Activated naive CD8-positive, alpha-beta T cell treated with anti-CD3 and anti-CD28 coated beads, Interleukin-2, amount 10 ng/mL, durations not matched to agents 7 days and 5 days (primary cell): ENCODE results near the gene RIPOR2. TPM values are rescaled to one million over a fixed set of nuclear protein-coding genes. Genes with fewer than 3 reads are reported as not detected.
A peak's percentile ranks its signal among the peaks of the same experiment; 100 is the strongest.

Experiments
- ATAC-seq: fragments of 150-1000 bp; cut with Tn5 transposase; one replicate; pipeline ENCODE4 v1.10.0; 2021; ENCODE audit warnings: low read depth, moderate library complexity
- POLR2A ChIA-PET: fragments of 350-600 bp; sonication (Branson Sonifier 250); formaldehyde crosslinking; loops from one replicate; lab custom pipeline; 2021; ENCODE audit warnings: antibody characterized with exemption; lab: Charles Lee
- DNase-seq: peaks from one replicate; pipeline ENCODE4 v3.0.0; 2021
- H3K27ac Mint-ChIP-seq: one replicate; pipeline ENCODE4 v1.8.0; 2022; ENCODE audit warnings: mild to moderate bottlenecking, mixed read lengths
- H3K27me3 Mint-ChIP-seq: one replicate; pipeline ENCODE4 v1.8.0; 2022; ENCODE audit warnings: mild to moderate bottlenecking, moderate library complexity, mixed read lengths
- H3K36me3 Mint-ChIP-seq: one replicate; pipeline ENCODE4 v1.8.0; 2021; ENCODE audit warnings: mild to moderate bottlenecking, mixed read lengths
- H3K4me1 Mint-ChIP-seq: one replicate; pipeline ENCODE4 v1.8.0; 2021; ENCODE audit warnings: mixed read lengths
- H3K4me3 Mint-ChIP-seq: one replicate; pipeline ENCODE4 v1.8.0; 2022; ENCODE audit warnings: mild to moderate bottlenecking, moderate library complexity, mixed read lengths
- H3K9me3 Mint-ChIP-seq: one replicate; pipeline ENCODE4 v1.8.0; 2021; ENCODE audit warnings: mixed read lengths
- total RNA-seq, 2 experiments: library from RNA; stranded (reverse); gene quantifications; one replicate each; pipeline ENCODE4 v1.2.3, GENCODE V29; 2021

Gene RIPOR2
- total RNA-seq, 2 experiments from 2014 or later = 181 to 195 TPM

GRCh38 chr6:24906314-24906713, 29.4 kb downstream of the RIPOR2 start:
- ATAC-seq (no peak), DNase-seq (no peak)
- peaks cover 2% of the 10 kb centered on the region for H3K9me3 Mint-ChIP-seq
- peaks cover 64% of the 10 kb centered on the region for H3K36me3 Mint-ChIP-seq
- POLR2A ChIA-PET = no interaction called here
- peaks cover 68% of the 10 kb centered on the region for H3K4me1 Mint-ChIP-seq
- peak overlapping the region; percentile 51 for H3K27ac Mint-ChIP-seq
- no peak overlapping the region for H3K4me3 Mint-ChIP-seq
- no peaks in the 10 kb centered on the region for H3K27me3 Mint-ChIP-seq

- H3K9me3 Mint-ChIP-seq = peaks cover 2% of the 10 kb centered on the region
- no peak overlapping the region for H3K27ac Mint-ChIP-seq
- ATAC-seq (no peak), DNase-seq (no peak)
- peaks cover 61% of the 10 kb centered on the region for H3K36me3 Mint-ChIP-seq
- H3K4me3 Mint-ChIP-seq = no peak overlapping the region
- no peaks in the 10 kb centered on the region for H3K27me3 Mint-ChIP-seq
- POLR2A ChIA-PET = interaction anchor here (1.0 kb wide), 1 partner anchor 13 kb away, joined by 3 read pairs; no protein-coding TSS in a partner anchor
- peaks cover 71% of the 10 kb centered on the region for H3K4me1 Mint-ChIP-seq
Observed at GRCh38 chr6:24905483-24905882, 30.3 kb downstream of the RIPOR2 start.

GRCh38 chr6:24903681-24904080, 32.1 kb downstream of the RIPOR2 start:
- Mint-ChIP-seq H3K4me3 (no peak overlapping the region), H3K27ac (no peak overlapping the region), H3K9me3 (peaks cover 2% of the 10 kb centered on the region), H3K27me3 (no peaks in the 10 kb centered on the region), H3K36me3 (peaks cover 60% of the 10 kb centered on the region), H3K4me1 (peaks cover 71% of the 10 kb centered on the region)
- POLR2A ChIA-PET = no interaction called here
- ATAC-seq = no peak
- no peak for DNase-seq

GRCh38 chr6:24902782-24903181, 33.0 kb downstream of the RIPOR2 start:
- H3K27me3 Mint-ChIP-seq = no peaks in the 10 kb centered on the region
- POLR2A ChIA-PET = interaction anchor here (0.7 kb wide), 2 partner anchors 11 to 104 kb away, joined by 3 to 5 read pairs; no protein-coding TSS in a partner anchor
- DNase-seq = no peak
- peaks cover 2% of the 10 kb centered on the region for H3K9me3 Mint-ChIP-seq
- H3K4me1 Mint-ChIP-seq = peaks cover 71% of the 10 kb centered on the region
- H3K27ac Mint-ChIP-seq = peak overlapping the region; percentile 74
- no peak for ATAC-seq
- peak overlapping the region; percentile 54 for H3K4me3 Mint-ChIP-seq
- peaks cover 63% of the 10 kb centered on the region for H3K36me3 Mint-ChIP-seq

GRCh38 chr6:24901698-24902328, 33.9 kb downstream of the RIPOR2 start:
- peaks cover 65% of the 10 kb centered on the region for H3K4me1 Mint-ChIP-seq
- POLR2A ChIA-PET = interaction anchor here (0.7 kb wide), 2 partner anchors 12 to 105 kb away, joined by 3 to 5 read pairs; no protein-coding TSS in a partner anchor
- H3K4me3 Mint-ChIP-seq = peak overlapping the region; percentile 54
- no peaks in the 10 kb centered on the region for H3K27me3 Mint-ChIP-seq
- peaks cover 2% of the 10 kb centered on the region for H3K9me3 Mint-ChIP-seq
- DNase-seq = no peak
- peaks cover 55% of the 10 kb centered on the region for H3K36me3 Mint-ChIP-seq
- peak overlapping the region; percentile 74 for H3K27ac Mint-ChIP-seq
- ATAC-seq = peak; percentile 20

- H3K36me3 Mint-ChIP-seq = peaks cover 54% of the 10 kb centered on the region
Observed at GRCh38 chr6:24900917-24901697, 34.7 kb downstream of the RIPOR2 start.

GRCh38 chr6:24899997-24900325, 35.8 kb downstream of the RIPOR2 start:
- peak overlapping the region; percentile 88 for H3K27ac Mint-ChIP-seq
- POLR2A ChIA-PET = interaction anchor here (0.8 to 1.6 kb wide), 13 partner anchors 9 to 95 kb away, joined by 3 to 7 read pairs (median 3); partner anchors contain the start of gene RIPOR2
- peak; percentile 57 for ATAC-seq
- peaks cover 44% of the 10 kb centered on the region for H3K36me3 Mint-ChIP-seq
- peak overlapping the region; percentile 63 for H3K4me3 Mint-ChIP-seq
- peaks cover 2% of the 10 kb centered on the region for H3K9me3 Mint-ChIP-seq
- no peak for DNase-seq
- peaks cover 66% of the 10 kb centered on the region for H3K4me1 Mint-ChIP-seq
- H3K27me3 Mint-ChIP-seq = no peaks in the 10 kb centered on the region

More at GRCh38 chr6:24900917-24901697, 34.7 kb downstream of the RIPOR2 start:
- peak overlapping the region; percentile 54 for H3K4me3 Mint-ChIP-seq
- POLR2A ChIA-PET = interaction anchor here (0.9 to 1.5 kb wide), 4 partner anchors 8 to 48 kb away, joined by 3 to 7 read pairs (median 3); no protein-coding TSS in a partner anchor
- H3K4me1 Mint-ChIP-seq = peaks cover 64% of the 10 kb centered on the region
- peaks cover 2% of the 10 kb centered on the region for H3K9me3 Mint-ChIP-seq
- peak overlapping the region; percentile 74 for H3K27ac Mint-ChIP-seq
- no peaks in the 10 kb centered on the region for H3K27me3 Mint-ChIP-seq
- no peak for DNase-seq
- no peak for ATAC-seq

- Mint-ChIP-seq H3K27me3 (no peaks in the 10 kb centered on the region), H3K4me3 (peak overlapping the region; percentile 63), H3K4me1 (peaks cover 70% of the 10 kb centered on the region), H3K36me3 (peaks cover 38% of the 10 kb centered on the region), H3K9me3 (peaks cover 2% of the 10 kb centered on the region), H3K27ac (peak overlapping the region; percentile 88)
- DNase-seq (no peak), ATAC-seq (peak; percentile 24)
- POLR2A ChIA-PET = interaction anchor here (0.7 to 1.6 kb wide), 14 partner anchors 10 to 112 kb away, joined by 3 to 7 read pairs (median 4); partner anchors contain the start of gene RIPOR2
Observed at GRCh38 chr6:24899136-24899996, 36.4 kb downstream of the RIPOR2 start.

- no peak for ATAC-seq
- Mint-ChIP-seq H3K4me3 (no peak overlapping the region), H3K27ac (peak overlapping the region; percentile 35), H3K36me3 (peaks cover 35% of the 10 kb centered on the region), H3K4me1 (peaks cover 71% of the 10 kb centered on the region), H3K9me3 (peaks cover under 1% of the 10 kb centered on the region), H3K27me3 (no peaks in the 10 kb centered on the region)
- no peak for DNase-seq
- POLR2A ChIA-PET = interaction anchor here (0.7 to 1.4 kb wide), 6 partner anchors 11 to 1239 kb away, joined by 3 to 6 read pairs (median 4); no protein-coding TSS in a partner anchor
Observed at GRCh38 chr6:24898676-24899075, 37.1 kb downstream of the RIPOR2 start.

GRCh38 chr6:24897186-24897585, 38.6 kb downstream of the RIPOR2 start:
- peak overlapping the region; percentile 40 for H3K27ac Mint-ChIP-seq
- no peak for ATAC-seq
- H3K4me3 Mint-ChIP-seq = no peak overlapping the region
- peaks cover 33% of the 10 kb centered on the region for H3K36me3 Mint-ChIP-seq
- no peak for DNase-seq
- H3K9me3 Mint-ChIP-seq = no peaks in the 10 kb centered on the region
- POLR2A ChIA-PET = no interaction called here
- peaks cover 73% of the 10 kb centered on the region for H3K4me1 Mint-ChIP-seq
- no peaks in the 10 kb centered on the region for H3K27me3 Mint-ChIP-seq

- Mint-ChIP-seq H3K4me3 (peak overlapping the region; percentile 2), H3K27me3 (no peaks in the 10 kb centered on the region), H3K36me3 (peaks cover 32% of the 10 kb centered on the region), H3K27ac (peak overlapping the region; percentile 7), H3K4me1 (peaks cover 62% of the 10 kb centered on the region), H3K9me3 (no peaks in the 10 kb centered on the region)
- ATAC-seq (peak; percentile 20), DNase-seq (no peak)
- POLR2A ChIA-PET = no interaction called here
Observed at GRCh38 chr6:24893342-24893850, 42.4 kb downstream of the RIPOR2 start.

GRCh38 chr6:24891004-24891403, 44.8 kb downstream of the RIPOR2 start:
- no peaks in the 10 kb centered on the region for H3K9me3 Mint-ChIP-seq
- H3K4me3 Mint-ChIP-seq = peak overlapping the region; percentile 43
- POLR2A ChIA-PET = interaction anchor here (0.9 to 1.6 kb wide), 3 partner anchors 35 to 101 kb away, joined by 3 to 4 read pairs (median 3); no protein-coding TSS in a partner anchor
- peaks cover 42% of the 10 kb centered on the region for H3K36me3 Mint-ChIP-seq
- no peak for ATAC-seq
- no peaks in the 10 kb centered on the region for H3K27me3 Mint-ChIP-seq
- no peak for DNase-seq
- peaks cover 67% of the 10 kb centered on the region for H3K4me1 Mint-ChIP-seq
- peak overlapping the region; percentile 76 for H3K27ac Mint-ChIP-seq
